ENCODE results near the gene ZNF226. TPM values are rescaled to one million over a fixed set of nuclear protein-coding genes. Genes with fewer than 3 reads are reported as not detected.

Gene ZNF226
- 19.7 to 25.5 TPM (median 22.6 TPM) in 5 replicates for total RNA-seq (2022; extraction: Qiagen RNA extraction; ENCODE audit: low read depth)

GRCh38 chr19:44164673-44165512 lies at the start of gene ZNF226:
ZNF226 (plus strand) TSS chr19:44165100; CDS start chr19:44170081, 4,981 bp downstream.

GRCh38 chr19:44141191-44142058 lies 23.5 kb upstream of the ZNF226 start, which contains the start of gene ZNF234:
ZNF234 (plus strand) TSS chr19:44141554; CDS start chr19:44144633, 3,079 bp downstream.

GRCh38 chr19:44212250-44212865 lies 47.5 kb downstream of the ZNF226 start, which contains the start of gene ZNF227:
ZNF227 (plus strand) TSS chr19:44212532; CDS start chr19:44217793, 5,261 bp downstream.

Other genes starting within 250 kb of the ZNF226 start
- gene ZNF45, start 229.8 kb upstream of the ZNF226 start, total RNA-seq (2022; extraction: Qiagen RNA extraction; ENCODE audit: low read depth), result 10.1 to 12.5 TPM (median 11.8 TPM) in 5 replicates
- gene ZNF221, start 213.9 kb upstream of the ZNF226 start, total RNA-seq (2022; extraction: Qiagen RNA extraction; ENCODE audit: low read depth), result 0.37 to 1.1 TPM (median 0.53 TPM) in 5 replicates
- gene ZNF155, start 180.9 kb upstream of the ZNF226 start, total RNA-seq (2022; extraction: Qiagen RNA extraction; ENCODE audit: low read depth), result 2.2 to 3.6 TPM (median 3.1 TPM) in 5 replicates
- gene ZNF230, start 162.1 kb upstream of the ZNF226 start, total RNA-seq (2022; extraction: Qiagen RNA extraction; ENCODE audit: low read depth), result 2.3 to 3.9 TPM (median 2.8 TPM) in 5 replicates
- gene ZNF222, start 139.7 kb upstream of the ZNF226 start, total RNA-seq (2022; extraction: Qiagen RNA extraction; ENCODE audit: low read depth), result 3.4 to 4.8 TPM (median 4.6 TPM) in 5 replicates
- 2.4 to 4.0 TPM (median 3.5 TPM) in 5 replicates for gene ZNF223, start 113.1 kb upstream of the ZNF226 start, total RNA-seq (2022; extraction: Qiagen RNA extraction; ENCODE audit: low read depth)
- 0.38 to 0.52 TPM (median 0.46 TPM) in 5 replicates for gene ZNF284, start 92.9 kb upstream of the ZNF226 start, total RNA-seq (2022; extraction: Qiagen RNA extraction; ENCODE audit: low read depth)
- gene ZNF224, start 70.7 kb upstream of the ZNF226 start, total RNA-seq (2022; extraction: Qiagen RNA extraction; ENCODE audit: low read depth), result 8.8 to 11.4 TPM (median 11.3 TPM) in 5 replicates
- gene ZNF225, start 51.7 kb upstream of the ZNF226 start, total RNA-seq (2022; extraction: Qiagen RNA extraction; ENCODE audit: low read depth), result 2.3 to 3.5 TPM (median 2.8 TPM) in 5 replicates
- 1.2 to 2.7 TPM (median 2.3 TPM) in 5 replicates for gene ZNF234, start 23.5 kb upstream of the ZNF226 start, total RNA-seq (2022; extraction: Qiagen RNA extraction; ENCODE audit: low read depth)
- 9.7 to 13.8 TPM (median 11.0 TPM) in 5 replicates for gene ZNF227, start 47.4 kb downstream of the ZNF226 start, total RNA-seq (2022; extraction: Qiagen RNA extraction; ENCODE audit: low read depth)
- 0.32 to 0.67 TPM (median 0.46 TPM) in 5 replicates for gene ZNF233, start 94.8 kb downstream of the ZNF226 start, total RNA-seq (2022; extraction: Qiagen RNA extraction; ENCODE audit: low read depth)
- gene ZNF235, start 139.9 kb downstream of the ZNF226 start, total RNA-seq (2022; extraction: Qiagen RNA extraction; ENCODE audit: low read depth), result 2.5 to 3.9 TPM (median 3.3 TPM) in 5 replicates
- 1.1 to 3.1 TPM (median 2.0 TPM) in 5 replicates for gene ZNF112, start 191.6 kb downstream of the ZNF226 start, total RNA-seq (2022; extraction: Qiagen RNA extraction; ENCODE audit: low read depth)
- gene ZNF285, start 236.5 kb downstream of the ZNF226 start, total RNA-seq (2022; extraction: Qiagen RNA extraction; ENCODE audit: low read depth), result 1.6 to 2.8 TPM (median 2.4 TPM) in 5 replicates